HG03025 (cell line): Measurements from ENCODE around the gene COL16A1.
"Not testable (repeated sequence)": the region's sequence is repeated elsewhere in the genome, so short reads cannot be mapped to it uniquely, and the experiment has no call there.

Experiments
- ATAC-seq: cut with Tn5 transposase; IDR thresholded peaks from one replicate; pipeline ENCODE4 v1.9.1; 2021; ENCODE audit warnings: mild to moderate bottlenecking, moderate library complexity; ENCODE audit not compliant: unreplicated experiment, low FRiP score

COL16A1 gene

DNA sequence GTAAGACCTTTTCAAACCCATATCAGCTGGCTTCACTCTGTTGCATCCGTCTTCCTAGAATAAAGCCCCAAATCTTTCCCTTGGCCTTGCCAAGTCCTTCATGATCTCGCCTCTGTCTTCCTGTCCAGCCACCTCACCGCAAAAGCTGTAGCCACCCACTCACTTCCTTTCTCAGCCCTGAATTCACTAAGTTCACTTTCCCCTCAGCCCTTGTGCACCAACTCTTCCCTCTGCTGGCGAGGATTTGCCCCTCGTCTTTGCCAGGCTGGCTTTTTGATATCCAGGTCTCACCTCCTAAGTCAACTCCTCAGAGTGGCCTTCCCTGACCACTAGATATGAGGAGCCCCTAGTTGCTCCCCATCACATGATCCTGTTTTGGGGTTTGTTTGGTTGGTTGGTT lies 3.9 kb upstream of the COL16A1 start:
- no peak for ATAC-seq

DNA sequence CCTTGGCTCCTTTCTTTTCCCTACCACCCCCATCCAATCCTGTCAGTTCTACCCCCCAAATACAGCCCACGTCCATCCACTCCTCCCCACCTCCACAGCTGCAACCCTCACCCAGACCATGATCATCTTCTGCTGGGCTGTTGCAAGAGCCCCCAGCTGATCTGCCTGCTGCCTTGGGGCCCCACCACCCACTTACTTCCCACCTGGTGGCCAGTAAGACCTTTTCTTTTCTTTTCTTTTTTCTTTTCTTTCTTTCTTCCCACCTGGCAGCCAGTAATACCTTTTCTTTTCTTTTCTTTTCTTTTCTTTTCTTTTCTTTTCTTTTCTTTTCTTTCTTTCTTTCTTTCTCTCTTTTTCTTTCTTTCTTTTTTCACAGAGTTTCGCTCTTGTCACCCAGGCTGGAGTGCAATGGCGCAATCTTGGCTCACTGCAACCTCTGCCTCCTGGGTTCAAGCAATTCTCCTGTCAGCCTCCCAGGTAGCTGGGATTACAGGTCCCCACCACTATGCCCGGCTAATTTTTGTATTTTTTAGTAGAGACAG lies 3.3 kb upstream of the COL16A1 start:
- ATAC-seq, result not testable (repeated sequence)

DNA sequence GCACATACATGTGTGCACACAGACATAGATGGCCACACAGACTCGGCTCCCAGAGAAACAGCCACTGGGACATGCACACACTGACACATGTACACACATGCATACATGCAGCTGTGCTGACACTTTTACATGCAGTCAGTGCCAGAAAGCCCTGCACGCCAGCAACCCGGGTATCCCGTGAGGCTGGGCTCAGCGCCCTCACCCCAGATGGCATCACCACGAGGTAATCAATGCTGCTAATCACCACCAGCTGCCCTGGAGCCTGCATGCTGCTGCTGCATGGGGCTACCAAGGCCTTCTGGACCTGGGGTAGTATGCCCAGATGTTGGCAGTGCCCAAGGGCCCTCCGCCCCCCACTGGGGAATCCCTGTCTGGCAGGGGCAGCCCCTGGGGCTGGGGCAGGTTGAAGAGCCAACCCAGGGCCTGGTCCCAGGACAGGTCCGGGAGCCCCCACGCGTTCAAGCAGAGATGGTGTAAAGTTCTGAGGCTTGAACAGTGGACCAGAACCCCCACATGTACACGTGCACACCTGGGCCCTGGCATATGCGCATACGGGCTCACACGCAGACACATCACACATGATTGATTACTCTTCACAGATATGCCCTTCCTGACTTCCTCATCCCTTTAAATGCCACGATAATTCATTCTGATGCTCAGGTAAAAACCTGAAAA lies 2.7 kb upstream of the COL16A1 start:
- ATAC-seq, result no peak

DNA sequence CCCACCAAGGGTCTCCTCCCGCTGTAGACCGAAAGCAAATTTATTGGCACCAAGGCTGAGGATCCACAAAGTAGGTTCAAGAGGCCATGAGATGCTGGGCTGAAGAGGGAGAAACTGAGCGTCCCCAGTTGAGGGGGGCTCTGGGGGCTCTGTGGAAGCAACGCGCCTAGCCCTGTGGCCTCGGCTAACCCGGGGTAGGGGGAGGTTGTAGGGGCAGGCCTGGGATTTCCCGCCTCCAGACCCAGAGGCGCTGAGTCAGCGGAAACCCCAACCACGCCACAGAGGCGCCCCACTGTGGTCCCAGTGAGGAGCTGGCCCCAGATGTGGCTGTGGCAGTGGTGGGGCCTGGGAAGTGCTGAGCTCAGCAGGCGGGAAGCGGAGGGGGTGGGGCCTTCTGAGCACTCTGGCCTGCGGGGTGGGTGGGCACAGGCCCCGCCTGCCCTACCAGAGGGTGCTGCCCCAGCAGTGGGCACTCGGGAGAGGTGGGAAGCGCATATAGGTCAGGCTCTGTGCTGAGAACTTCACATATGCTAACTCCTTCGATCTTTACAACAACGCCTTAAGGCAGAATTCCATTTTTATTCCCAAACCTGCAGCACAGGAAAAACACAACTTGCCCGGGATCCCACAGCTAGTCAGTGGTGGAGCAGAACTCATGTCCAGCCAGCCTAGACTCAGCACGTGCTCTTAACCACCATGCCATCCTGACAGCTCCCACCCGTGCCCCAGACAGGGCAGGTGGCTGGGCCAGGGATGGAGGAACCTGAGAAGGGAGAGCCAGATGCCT lies 1.5 kb upstream of the COL16A1 start:
- no peak for ATAC-seq

DNA sequence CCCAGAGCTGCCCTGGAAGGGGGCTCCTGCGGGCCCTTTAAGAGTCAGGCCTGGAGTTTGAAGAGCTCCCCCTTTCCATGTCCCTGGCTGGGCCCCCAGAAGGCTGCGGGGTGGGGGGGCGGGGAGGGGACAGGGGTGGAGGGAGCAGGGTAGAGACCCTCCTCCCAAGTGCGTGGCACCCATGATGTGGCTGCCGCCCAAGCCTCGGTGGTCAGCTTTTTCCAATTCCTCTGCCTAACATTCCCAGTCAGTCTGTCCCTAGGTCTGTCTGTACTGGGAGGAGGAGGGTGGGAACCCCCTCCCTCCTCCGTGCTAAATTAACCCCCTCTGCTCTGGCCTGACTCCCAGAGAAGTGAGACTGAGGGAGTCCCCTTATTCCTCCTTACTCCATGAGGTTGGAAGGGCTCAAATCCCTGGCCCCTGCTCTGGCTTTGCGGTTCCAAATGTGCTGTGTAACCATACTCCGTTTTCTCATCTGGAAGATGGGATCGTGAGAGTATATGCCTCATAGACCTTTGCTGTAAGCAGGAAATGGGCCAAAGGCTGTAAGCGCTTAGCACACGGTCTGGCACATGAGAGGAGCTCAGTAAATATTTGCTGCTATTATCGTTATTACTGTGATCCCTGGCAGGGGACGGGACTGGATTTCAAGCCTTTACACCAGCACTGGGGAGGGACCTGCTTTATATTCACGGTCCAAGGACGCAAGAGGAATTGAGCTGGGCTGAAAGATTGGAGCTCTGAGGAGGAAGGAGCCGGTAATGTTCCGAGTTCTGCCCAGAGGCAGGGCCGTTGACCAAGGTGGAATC lies 658 bp upstream of the COL16A1 start:
- no peak for ATAC-seq

DNA sequence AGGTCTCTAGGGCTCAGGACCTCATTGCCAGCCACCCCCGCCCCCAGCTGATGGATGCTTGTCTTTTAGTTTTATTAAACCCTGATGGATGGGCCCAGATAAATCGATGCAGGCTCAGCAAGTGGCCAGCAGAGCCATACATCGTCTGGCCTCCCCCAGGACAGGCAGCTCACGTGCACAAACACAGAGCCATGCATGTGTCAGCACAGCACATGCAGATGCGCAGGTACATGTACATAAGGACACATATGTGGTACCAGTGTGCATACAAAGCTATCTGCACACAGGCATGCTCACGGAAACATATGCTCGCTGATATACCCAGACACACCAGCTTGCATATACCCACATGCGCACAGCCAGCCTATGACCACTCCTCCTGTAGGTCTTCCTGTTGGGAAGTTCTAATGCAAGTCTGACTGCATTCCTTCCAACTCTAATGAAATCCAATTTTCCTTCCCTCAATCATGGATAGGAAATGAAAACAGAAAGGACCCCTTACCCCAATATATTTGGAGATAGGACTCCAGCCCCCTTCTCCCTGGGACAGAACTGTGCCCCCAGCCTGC lies 897 bp downstream of the COL16A1 start:
- no peak for ATAC-seq

DNA sequence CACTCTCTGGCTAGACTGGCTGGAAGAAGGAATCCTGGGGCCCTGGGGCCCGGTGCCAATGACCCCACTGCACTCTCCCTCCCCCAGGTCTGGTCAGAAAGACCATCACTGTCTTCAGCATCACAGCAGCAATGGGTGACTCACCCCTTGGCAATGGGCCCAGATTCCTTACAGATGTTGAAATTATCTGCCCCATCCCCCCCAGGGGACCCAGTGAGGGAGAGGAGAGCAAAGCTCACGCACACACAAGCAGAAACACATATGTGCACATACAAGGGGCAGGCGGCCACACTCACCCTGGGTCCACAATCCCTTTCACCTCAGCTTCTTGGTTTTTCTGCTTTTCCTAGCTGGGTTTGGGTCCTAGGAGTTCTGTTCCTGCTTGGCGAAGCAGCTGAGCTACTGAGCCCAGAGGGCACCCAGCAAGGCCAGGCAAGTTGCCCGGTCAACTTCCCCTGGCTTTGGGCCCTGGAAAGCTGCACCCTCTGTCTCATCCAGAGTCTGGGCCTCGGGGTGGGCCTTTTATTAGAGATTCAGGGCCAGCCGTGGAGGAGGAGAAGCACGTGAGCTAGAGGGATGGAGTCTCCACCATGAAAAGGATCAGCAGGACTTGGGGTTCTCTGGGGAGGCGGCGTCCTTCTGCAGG lies 2.6 kb downstream of the COL16A1 start:
- ATAC-seq, result no peak

DNA sequence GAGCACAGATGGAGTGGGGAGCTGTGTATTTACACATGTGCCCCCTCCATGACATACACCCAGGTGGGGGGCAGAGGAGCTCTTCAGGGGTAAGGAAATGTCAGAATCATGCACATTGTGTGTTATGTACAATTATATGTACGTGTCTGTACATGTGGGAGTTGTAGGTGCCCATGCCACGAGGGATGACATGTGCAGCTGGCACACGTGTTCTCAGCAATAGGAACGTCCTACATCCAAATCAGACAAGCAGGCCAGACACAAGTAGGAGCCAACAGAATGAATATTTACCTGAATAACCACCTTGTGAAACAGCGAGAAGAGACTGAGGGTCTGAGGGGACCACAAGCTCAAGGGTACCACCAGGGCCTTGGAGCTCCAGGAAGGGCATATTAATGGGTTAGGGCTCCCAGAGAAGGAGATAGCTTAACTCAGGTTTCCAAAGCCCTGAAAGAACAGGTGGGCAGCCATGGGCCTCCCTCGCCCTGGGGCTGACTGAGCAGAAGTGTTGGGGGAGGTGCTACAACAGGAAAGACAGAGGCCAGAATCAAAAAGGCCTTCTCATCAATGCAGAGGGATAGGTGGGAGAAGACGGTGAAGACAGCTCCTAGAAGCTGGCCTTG lies 3.2 kb downstream of the COL16A1 start:
- ATAC-seq, result no peak

DNA sequence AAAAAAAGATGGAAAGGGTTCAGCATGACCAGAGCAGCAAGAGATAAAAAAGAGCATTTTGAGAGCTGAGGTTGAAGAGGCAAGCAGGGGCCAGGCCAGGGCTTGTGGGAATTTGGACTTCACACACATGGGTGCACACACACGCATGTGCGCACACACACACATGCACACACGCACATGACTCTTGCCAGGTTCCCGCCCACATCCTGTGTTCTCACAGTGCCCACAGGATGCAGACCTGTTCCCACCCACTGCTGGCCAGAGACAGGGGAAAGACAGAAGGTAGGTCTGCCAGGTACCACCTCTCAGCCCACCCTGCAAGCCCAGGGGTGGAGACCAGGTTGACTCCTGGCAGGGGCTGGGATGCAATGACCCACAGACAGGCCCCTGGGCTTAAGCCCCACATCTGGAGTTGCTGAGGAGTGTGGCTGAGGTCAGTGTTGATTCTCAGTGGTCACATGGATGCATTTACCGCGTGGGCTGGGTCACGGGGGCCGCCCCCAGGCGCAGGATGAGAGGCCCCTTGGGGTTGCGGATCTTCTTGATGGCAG lies 4.4 kb downstream of the COL16A1 start:
- ATAC-seq, result no peak

DNA sequence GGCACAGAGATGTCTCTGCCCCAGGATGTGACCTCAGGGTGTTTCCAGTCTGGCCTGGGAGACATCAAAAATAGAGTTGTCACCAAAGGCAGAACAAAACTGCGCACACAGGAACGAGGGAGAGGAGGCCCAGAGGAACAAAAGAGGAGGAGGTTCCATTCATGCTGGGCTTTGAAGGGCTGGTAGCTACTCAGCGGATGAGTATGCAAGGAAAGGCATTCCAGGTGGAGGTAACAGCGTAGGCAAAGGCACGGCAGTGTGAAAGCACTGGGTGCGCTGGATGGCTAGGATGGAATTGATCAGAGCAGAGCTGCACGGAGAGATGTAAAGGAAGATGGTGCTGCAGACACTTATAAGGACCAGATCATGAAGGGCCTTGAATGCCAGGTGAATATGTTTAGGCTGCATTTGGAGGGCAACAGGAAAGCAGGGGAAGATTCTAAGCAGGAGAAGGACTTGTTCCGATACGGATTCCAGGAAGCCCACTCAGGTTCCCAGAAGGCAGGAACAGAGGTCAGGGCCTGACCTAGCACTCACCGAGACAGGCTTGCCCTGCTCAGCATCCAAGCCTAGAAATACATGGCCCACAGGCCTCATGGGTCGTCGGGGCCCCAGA lies 6.3 kb downstream of the COL16A1 start:
- ATAC-seq, result no peak

DNA sequence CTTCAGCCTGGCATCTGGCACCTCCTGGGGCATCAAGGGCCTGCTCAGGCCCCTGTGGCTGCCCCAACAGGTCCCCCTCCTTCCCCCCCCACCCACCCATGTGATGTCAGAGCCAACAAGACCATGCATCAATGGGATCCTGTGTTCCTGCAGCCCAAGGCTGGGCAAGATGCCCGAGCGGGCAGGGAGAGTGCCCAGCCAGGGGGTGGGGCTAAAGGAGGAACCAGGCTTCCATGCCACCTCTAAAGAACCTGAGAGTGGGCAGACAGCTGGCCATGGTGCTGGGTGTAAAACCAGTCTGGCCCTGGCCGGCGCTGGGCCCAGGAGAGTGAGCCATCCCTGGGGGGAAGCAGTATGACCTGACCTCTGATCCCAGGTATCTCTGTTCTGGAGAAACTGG lies 7.6 kb downstream of the COL16A1 start:
- ATAC-seq, result no peak

DNA sequence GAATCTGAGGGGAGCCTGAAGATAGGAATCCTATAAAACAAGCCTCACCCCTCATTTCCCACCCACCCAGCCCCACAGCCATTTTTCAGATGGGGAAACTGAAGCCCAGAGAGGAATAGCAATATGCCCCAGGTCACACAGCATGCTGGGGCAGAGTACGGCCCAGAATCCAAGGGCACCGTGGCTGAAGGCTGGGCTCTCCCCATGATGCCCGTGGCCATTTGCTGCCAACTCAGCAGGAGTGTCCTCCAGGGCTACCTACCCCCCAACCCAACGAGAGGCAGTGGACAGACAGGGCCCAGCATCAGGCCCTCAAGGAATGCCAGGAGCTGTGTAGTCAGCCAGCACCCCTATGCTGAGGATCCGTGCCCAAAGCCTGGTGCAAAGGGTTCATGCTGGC lies 8.5 kb downstream of the COL16A1 start:
- no peak for ATAC-seq

DNA sequence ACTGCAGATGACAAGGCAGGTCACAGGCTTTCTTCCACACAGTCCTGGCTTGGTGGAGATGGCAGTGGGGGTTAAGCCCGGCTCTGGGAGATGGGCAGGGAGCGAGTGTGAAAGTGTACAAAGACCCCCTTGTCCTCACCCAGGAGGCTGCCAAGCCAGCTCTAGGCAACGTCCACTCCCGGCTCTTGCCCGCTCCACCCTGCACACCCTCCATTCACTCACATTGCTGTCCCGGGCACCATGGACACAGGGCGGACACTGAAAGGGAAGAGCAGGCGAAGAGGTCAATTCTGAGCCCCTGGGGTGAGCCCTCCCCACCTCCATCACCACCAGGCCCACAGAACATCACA lies 8.9 kb downstream of the COL16A1 start:
- no peak for ATAC-seq

DNA sequence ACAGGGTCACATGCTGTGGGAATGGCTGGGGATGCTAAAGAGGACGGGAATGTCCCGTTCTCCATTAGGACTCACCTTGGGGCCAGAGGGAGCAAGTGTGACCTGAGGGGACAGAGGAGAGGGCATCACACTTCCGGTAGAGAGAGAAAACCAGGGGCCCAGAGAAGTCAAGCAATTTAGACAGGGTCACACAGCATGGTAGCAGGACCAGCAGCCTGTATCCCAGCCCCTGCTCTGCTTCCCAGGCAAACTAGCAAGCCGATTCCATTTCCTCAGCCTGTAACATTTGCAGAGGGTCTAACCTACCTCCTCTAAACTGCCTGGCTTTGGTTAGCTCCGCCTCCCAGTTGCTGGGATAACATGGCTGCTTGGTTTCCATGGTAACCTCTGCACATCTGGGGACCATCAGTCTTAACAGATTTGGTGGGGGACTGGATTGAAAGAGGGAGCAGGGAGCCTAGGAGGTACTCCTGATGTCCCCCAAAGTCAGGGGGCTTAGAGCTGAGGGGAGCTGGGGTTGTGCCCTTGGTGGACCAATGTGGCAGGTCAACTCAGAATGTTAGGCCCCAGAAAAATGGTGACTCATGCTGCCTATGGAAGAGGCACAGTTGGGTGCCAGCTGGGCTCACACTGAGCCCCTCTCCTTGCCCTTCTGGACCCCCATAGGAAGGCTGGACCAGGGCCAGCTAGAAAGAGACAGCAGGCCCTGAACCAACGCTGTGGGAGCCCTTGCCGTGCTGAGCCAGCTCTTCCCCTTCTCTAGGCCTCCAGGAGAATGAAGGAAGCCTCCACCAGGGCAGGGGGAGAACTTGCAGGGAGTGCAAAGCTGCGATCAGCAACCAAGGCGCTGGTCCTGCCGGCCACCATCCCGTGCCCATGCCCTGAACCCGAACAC lies 9.5 kb downstream of the COL16A1 start:
- no peak for ATAC-seq

DNA sequence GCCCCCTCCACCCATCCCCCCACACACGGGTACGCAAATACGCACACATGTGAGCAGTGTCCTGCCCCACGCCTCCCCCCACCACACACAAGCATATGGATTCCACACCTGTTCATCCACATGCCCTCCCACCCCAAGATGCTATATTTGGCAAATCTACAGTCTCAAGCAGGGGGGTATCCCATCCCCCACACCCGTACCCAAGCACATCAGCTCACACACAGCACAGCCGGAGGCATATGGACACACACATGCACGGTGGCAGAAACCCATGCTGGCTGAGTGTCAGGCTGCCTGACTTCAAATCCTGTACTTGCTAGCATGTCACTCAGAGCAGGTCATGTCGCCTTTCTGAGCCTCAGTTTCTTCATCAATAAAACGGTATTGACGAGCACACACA lies 10.6 kb downstream of the COL16A1 start:
- ATAC-seq, result no peak

DNA sequence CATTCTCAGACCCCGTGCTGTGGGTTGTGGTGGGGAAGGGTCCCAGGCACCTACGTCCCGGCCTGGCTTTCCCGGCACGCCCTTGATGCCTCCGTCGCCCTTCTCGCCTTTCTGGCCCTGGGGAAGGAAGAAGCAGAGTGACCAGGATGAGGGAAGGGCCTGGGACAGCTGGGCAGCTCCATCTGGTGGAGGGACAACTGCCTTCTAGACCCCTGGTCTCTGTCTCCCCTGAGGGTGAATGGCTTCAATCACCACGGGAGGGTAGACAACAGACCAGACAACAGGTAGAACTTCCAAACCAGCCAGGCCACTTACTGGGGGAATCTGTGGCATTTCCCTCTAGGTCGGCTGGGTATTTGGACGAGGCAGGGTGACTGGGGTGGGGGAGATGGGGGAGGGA lies 11.9 kb downstream of the COL16A1 start:
- ATAC-seq, result no peak

DNA sequence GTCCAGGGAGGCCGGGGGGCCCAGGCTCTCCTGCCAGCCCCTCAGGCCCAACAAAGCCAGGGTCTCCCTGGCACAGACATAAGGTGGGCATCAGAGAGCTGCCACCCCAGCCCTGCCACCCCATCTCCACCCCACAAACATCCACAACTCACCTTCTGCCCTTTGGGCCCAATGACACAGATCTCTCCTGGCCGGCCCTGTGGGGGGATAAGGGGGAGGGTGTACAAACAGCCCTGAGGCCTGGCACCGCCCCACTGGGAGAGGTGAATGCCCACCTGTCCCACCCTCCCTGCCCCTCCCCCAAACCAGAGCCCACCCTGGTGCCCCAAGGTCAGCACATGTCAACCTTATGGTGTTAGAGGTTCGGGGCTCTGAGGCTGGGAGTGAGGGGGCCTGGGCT lies 12.4 kb downstream of the COL16A1 start:
- no peak for ATAC-seq

DNA sequence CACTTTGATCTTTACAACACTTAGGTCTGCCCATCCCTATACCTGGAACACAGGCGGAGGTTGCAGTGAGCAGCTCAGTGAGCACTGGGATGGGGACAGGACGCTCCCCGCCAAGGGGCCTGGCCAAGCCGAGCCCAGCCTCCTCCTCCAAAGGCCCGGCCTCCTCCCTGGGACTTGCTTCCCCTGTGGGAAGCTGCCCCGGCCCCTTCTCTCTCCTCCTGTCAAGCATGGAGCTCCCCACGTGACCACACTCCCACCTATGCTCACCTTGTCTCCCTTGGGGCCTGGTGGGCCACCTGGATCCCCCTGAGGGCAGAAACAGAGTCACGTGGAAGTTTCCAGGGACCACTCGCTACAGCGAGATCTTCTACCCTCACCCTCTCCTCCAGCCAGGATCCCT lies 12.9 kb downstream of the COL16A1 start:
- ATAC-seq, result no peak
